ENCODE results near the gene GPBP1.
"Not testable (repeated sequence)": the region's sequence is repeated elsewhere in the genome, so short reads cannot be mapped to it uniquely, and the experiment has no call there.

GPBP1 gene

GRCh38 chr5:57285084-57285483, 111.2 kb downstream of the GPBP1 start:
- WGBS (ENCODE audit: extremely low coverage, insufficient coverage, insufficient read length), result no CpG with 5 or more reads among the region's 5 CpGs
- not testable (repeated sequence) for H2BK120ac ChIP-seq (ENCODE audit: insufficient read depth, low read length, poor library complexity)

GRCh38 chr5:57291894-57292293, 118.0 kb downstream of the GPBP1 start:
- H2BK12ac ChIP-seq (ENCODE audit: low read length), result no peak overlapping the region
- no peak overlapping the region for H3K9ac ChIP-seq (ENCODE audit: low read length)
- no peak for DNase-seq
- no peak overlapping the region for H3K27ac ChIP-seq (ENCODE audit: low read depth, low read length)
- no peak overlapping the region for H4K91ac ChIP-seq (ENCODE audit: low read depth, low read length)
- H3K4me1 ChIP-seq (ENCODE audit: control insufficient read depth in 1 of 2, insufficient read depth in 2 of 2, low read length in 2 of 2), result no peaks in the 10 kb centered on the region
- no peak overlapping the region for H4K8ac ChIP-seq (ENCODE audit: low read depth, low read length)
- no peak overlapping the region for H2BK120ac ChIP-seq (ENCODE audit: insufficient read depth, low read length, poor library complexity)
- H3K14ac ChIP-seq (ENCODE audit: low read length), result no peak overlapping the region
- H2AK5ac ChIP-seq (ENCODE audit: low read length), result no peak overlapping the region
- no peak overlapping the region for H2BK5ac ChIP-seq (ENCODE audit: low read depth, low read length, poor library complexity)
- H3K36me3 ChIP-seq (ENCODE audit: control insufficient read depth in 1 of 2, insufficient read depth in 2 of 2, low read length in 2 of 2), result no peaks in the 10 kb centered on the region
- WGBS (ENCODE audit: extremely low coverage, insufficient coverage, insufficient read length), result no CpG with 5 or more reads among the region's 4 CpGs
- no peak overlapping the region for H3K4ac ChIP-seq (ENCODE audit: low read depth, low read length)
- H3K27me3 ChIP-seq (ENCODE audit: insufficient read depth, low read length), result no peaks in the 10 kb centered on the region
- no peak overlapping the region for H3K18ac ChIP-seq (ENCODE audit: low read length)
- no peaks in the 10 kb centered on the region for H3K79me1 ChIP-seq (ENCODE audit: low read length)
- H2AFZ ChIP-seq (ENCODE audit: insufficient read depth, low read length, poor library complexity), result no peak overlapping the region
- H3K23ac ChIP-seq (ENCODE audit: low read length), result no peak overlapping the region
- no peak overlapping the region for H4K12ac ChIP-seq (ENCODE audit: low read depth, low read length)
- no peak overlapping the region for H3K4me3 ChIP-seq (ENCODE audit: low read depth, low read length)
- no peaks in the 10 kb centered on the region for H3K9me3 ChIP-seq (ENCODE audit: insufficient read depth, low read depth, low read length)
- no peaks in the 10 kb centered on the region for H3K79me2 ChIP-seq (ENCODE audit: control insufficient read depth, insufficient read depth, low read length, poor library complexity)
- no peak overlapping the region for H3K4me2 ChIP-seq (ENCODE audit: low read length)

More at GRCh38 chr5:57285084-57285483, 111.2 kb downstream of the GPBP1 start:
- not testable (repeated sequence) for H4K91ac ChIP-seq (ENCODE audit: low read depth, low read length); H2AK5ac ChIP-seq (ENCODE audit: low read length); H2BK5ac ChIP-seq (ENCODE audit: low read depth, low read length, poor library complexity); H3K4me2 ChIP-seq (ENCODE audit: low read length); DNase-seq; H4K12ac ChIP-seq (ENCODE audit: low read depth, low read length); H3K18ac ChIP-seq (ENCODE audit: low read length); H3K36me3 ChIP-seq (ENCODE audit: control insufficient read depth in 1 of 2, insufficient read depth in 2 of 2, low read length in 2 of 2); H3K14ac ChIP-seq (ENCODE audit: low read length); H2BK12ac ChIP-seq (ENCODE audit: low read length); H3K79me1 ChIP-seq (ENCODE audit: low read length); H3K27ac ChIP-seq (ENCODE audit: low read depth, low read length); H3K4ac ChIP-seq (ENCODE audit: low read depth, low read length); H3K9me3 ChIP-seq (ENCODE audit: insufficient read depth, low read depth, low read length); H3K4me3 ChIP-seq (ENCODE audit: low read depth, low read length); H3K79me2 ChIP-seq (ENCODE audit: control insufficient read depth, insufficient read depth, low read length, poor library complexity); H4K8ac ChIP-seq (ENCODE audit: low read depth, low read length); H3K9ac ChIP-seq (ENCODE audit: low read length); H3K23ac ChIP-seq (ENCODE audit: low read length); H3K27me3 ChIP-seq (ENCODE audit: insufficient read depth, low read length); H3K4me1 ChIP-seq (ENCODE audit: control insufficient read depth in 1 of 2, insufficient read depth in 2 of 2, low read length in 2 of 2); H2AFZ ChIP-seq (ENCODE audit: insufficient read depth, low read length, poor library complexity)

- H2BK120ac ChIP-seq (ENCODE audit: insufficient read depth, low read length, poor library complexity), result no peak overlapping the region
- no peak overlapping the region for H3K4ac ChIP-seq (ENCODE audit: low read depth, low read length)
- H3K79me2 ChIP-seq (ENCODE audit: control insufficient read depth, insufficient read depth, low read length, poor library complexity), result no peaks in the 10 kb centered on the region
- no peak overlapping the region for H4K8ac ChIP-seq (ENCODE audit: low read depth, low read length)
- no peak overlapping the region for H2AFZ ChIP-seq (ENCODE audit: insufficient read depth, low read length, poor library complexity)
- H4K91ac ChIP-seq (ENCODE audit: low read depth, low read length), result no peak overlapping the region
- H3K9me3 ChIP-seq (ENCODE audit: insufficient read depth, low read depth, low read length), result no peaks in the 10 kb centered on the region
- WGBS (ENCODE audit: extremely low coverage, insufficient coverage, insufficient read length), result no CpG with 5 or more reads among the region's 6 CpGs
- no peaks in the 10 kb centered on the region for H3K79me1 ChIP-seq (ENCODE audit: low read length)
- H2BK12ac ChIP-seq (ENCODE audit: low read length), result no peak overlapping the region
- H3K4me3 ChIP-seq (ENCODE audit: low read depth, low read length), result no peak overlapping the region
- H3K27ac ChIP-seq (ENCODE audit: low read depth, low read length), result no peak overlapping the region
- H2BK5ac ChIP-seq (ENCODE audit: low read depth, low read length, poor library complexity), result no peak overlapping the region
- H4K12ac ChIP-seq (ENCODE audit: low read depth, low read length), result no peak overlapping the region
- H3K14ac ChIP-seq (ENCODE audit: low read length), result no peak overlapping the region
- H3K4me2 ChIP-seq (ENCODE audit: low read length), result no peak overlapping the region
- DNase-seq, result no peak
- H3K23ac ChIP-seq (ENCODE audit: low read length), result no peak overlapping the region
- H3K9ac ChIP-seq (ENCODE audit: low read length), result no peak overlapping the region
- no peaks in the 10 kb centered on the region for H3K27me3 ChIP-seq (ENCODE audit: insufficient read depth, low read length)
- no peak overlapping the region for H3K18ac ChIP-seq (ENCODE audit: low read length)
- no peak overlapping the region for H2AK5ac ChIP-seq (ENCODE audit: low read length)
- no peaks in the 10 kb centered on the region for H3K4me1 ChIP-seq (ENCODE audit: control insufficient read depth in 1 of 2, insufficient read depth in 2 of 2, low read length in 2 of 2)
- H3K36me3 ChIP-seq (ENCODE audit: control insufficient read depth in 1 of 2, insufficient read depth in 2 of 2, low read length in 2 of 2), result no peaks in the 10 kb centered on the region
Measured at GRCh38 chr5:57292336-57292735, 118.5 kb downstream of the GPBP1 start.

- Histone ChIP-seq H3K36me3 (ENCODE audit: control insufficient read depth in 1 of 2, insufficient read depth in 2 of 2, low read length in 2 of 2) (no peaks in the 10 kb centered on the region), H3K18ac (ENCODE audit: low read length) (no peak overlapping the region)
Measured at GRCh38 chr5:57298295-57298984, 124.6 kb downstream of the GPBP1 start.

More at GRCh38 chr5:57298295-57298984, 124.6 kb downstream of the GPBP1 start:
- Histone ChIP-seq H3K4ac (ENCODE audit: low read depth, low read length) (no peak overlapping the region), H4K8ac (ENCODE audit: low read depth, low read length) (no peak overlapping the region), H3K23ac (ENCODE audit: low read length) (no peak overlapping the region), H2AK5ac (ENCODE audit: low read length) (no peak overlapping the region), H2BK5ac (ENCODE audit: low read depth, low read length, poor library complexity) (peak overlapping the region; percentile 66), H2BK12ac (ENCODE audit: low read length) (peak overlapping the region; percentile 37), H3K4me3 (ENCODE audit: low read depth, low read length) (no peak overlapping the region), H4K12ac (ENCODE audit: low read depth, low read length) (no peak overlapping the region), H3K27ac (ENCODE audit: low read depth, low read length) (no peak overlapping the region), H3K4me2 (ENCODE audit: low read length) (no peak overlapping the region), H3K9ac (ENCODE audit: low read length) (no peak overlapping the region), H3K4me1 (ENCODE audit: control insufficient read depth in 1 of 2, insufficient read depth in 2 of 2, low read length in 2 of 2) (peaks cover 0 to 3% of the 10 kb centered on the region in 2 experiments), H3K14ac (ENCODE audit: low read length) (no peak overlapping the region), H3K79me1 (ENCODE audit: low read length) (peaks cover 5% of the 10 kb centered on the region), H2BK120ac (ENCODE audit: insufficient read depth, low read length, poor library complexity) (no peak overlapping the region), H3K27me3 (ENCODE audit: insufficient read depth, low read length) (no peaks in the 10 kb centered on the region), H3K9me3 (ENCODE audit: insufficient read depth, low read depth, low read length) (no peaks in the 10 kb centered on the region), H2AFZ (ENCODE audit: insufficient read depth, low read length, poor library complexity) (peak overlapping the region; percentile 3), H4K91ac (ENCODE audit: low read depth, low read length) (peak overlapping the region; percentile 32), H3K79me2 (ENCODE audit: control insufficient read depth, insufficient read depth, low read length, poor library complexity) (no peaks in the 10 kb centered on the region)
- WGBS (ENCODE audit: extremely low coverage, insufficient coverage, insufficient read length), result no CpG with 5 or more reads among the region's 6 CpGs
- DNase-seq, result peak; percentile 74 to 97
